ENCODE data around the gene SH3YL1. TPM values are rescaled to one million over a fixed set of nuclear protein-coding genes. Genes with fewer than 3 reads are reported as not detected.
A peak's percentile ranks its signal among the peaks of the same experiment; 100 is the strongest.

SH3YL1 gene
- total RNA-seq, 2 donors from 2014 or later = 31.6 to 37.8 TPM

DNA sequence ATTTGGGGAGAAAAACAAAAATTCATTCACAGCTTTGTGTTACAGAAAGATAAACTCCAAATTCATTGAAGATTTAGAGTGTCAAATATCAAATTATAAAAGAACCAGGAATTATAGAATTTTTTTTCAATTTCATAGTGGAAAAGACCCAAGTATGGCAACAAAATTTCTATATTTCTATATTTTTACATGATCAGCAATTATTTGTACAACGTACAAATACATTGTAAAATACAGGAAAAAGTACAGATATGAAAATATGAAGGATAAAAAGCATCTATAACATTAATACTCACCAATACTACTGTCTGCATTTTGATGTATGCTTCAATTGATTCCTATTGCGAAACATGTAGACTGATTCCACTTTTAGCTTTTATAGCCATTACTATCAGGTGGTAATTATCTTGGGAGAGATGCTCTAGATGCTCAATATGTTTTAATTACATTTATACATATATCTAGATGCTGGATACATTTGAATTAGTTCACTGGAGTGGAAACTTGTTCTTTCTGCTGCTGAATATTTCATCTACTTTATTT is 4.0 kb downstream of the SH3YL1 start:
- H3K36me3 Mint-ChIP-seq (ENCODE audit: insufficient read depth in 2 of 2) = peaks cover 11 to 19% of the 10 kb centered on the region in 2 donors
- H3K4me3 Mint-ChIP-seq = no peak overlapping the region
- no peaks in the 10 kb centered on the region for H3K27me3 Mint-ChIP-seq (ENCODE audit: low read depth)
- no peaks in the 10 kb centered on the region for H3K4me1 Mint-ChIP-seq (ENCODE audit: low read depth)
- peaks cover 0 to 10% of the 10 kb centered on the region in 2 donors for H3K9me3 Mint-ChIP-seq
- no peak for DNase-seq
- ATAC-seq (replicated peaks in 1 of 2) = no peak
- H3K27ac Mint-ChIP-seq = no peak overlapping the region

DNA sequence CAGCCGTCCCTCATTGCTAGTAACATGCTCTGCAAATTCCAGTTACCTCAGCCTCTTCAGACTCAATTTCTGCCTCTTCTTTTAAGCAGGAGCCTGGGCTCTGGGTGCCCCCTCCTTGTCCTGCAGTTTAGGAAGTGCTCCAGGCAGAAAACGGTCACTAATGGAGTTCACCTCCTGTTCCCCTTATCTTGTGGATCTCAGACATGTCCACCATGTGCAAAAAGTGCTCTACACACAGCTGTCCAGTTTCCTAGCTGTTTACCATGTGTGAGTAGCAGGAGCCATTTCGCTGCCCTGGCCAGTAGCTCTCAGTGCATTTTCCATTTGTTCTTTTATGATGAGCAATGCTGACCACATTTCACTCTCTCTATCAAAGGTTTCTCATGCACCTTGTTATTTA is 4.9 kb downstream of the SH3YL1 start:
- no peaks in the 10 kb centered on the region for H3K4me1 Mint-ChIP-seq (ENCODE audit: low read depth)
- H3K27me3 Mint-ChIP-seq (ENCODE audit: low read depth) = no peaks in the 10 kb centered on the region
- H3K9me3 Mint-ChIP-seq = peaks cover 0 to 10% of the 10 kb centered on the region in 2 donors
- ATAC-seq (replicated peaks in 1 of 2) (no peak), DNase-seq (no peak)
- H3K27ac Mint-ChIP-seq = no peak overlapping the region
- H3K4me3 Mint-ChIP-seq = no peak overlapping the region
- H3K36me3 Mint-ChIP-seq (ENCODE audit: insufficient read depth in 2 of 2) = peaks cover 9 to 18% of the 10 kb centered on the region in 2 donors

DNA sequence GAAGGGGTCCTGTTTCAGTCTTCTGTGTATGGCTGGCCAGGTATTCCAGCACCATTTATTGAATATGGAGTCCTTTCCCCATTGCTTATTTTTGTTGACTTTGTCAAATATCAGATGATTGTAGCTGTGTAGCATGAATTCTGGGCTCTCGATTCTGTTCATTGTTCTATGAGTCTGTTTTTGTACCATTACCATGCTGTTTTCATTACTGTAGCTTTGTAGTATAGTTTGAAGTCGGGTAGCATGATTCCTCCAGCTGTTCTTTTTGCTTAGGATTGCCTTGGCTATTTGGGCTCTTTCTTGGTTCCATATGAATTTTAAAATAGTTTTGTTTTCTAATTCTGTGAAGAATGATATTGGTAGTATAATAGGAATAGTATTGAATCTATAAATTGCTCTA is 6.0 kb downstream of the SH3YL1 start:
- peaks cover 0 to 10% of the 10 kb centered on the region in 2 donors for H3K9me3 Mint-ChIP-seq
- H3K4me1 Mint-ChIP-seq (ENCODE audit: low read depth) = no peaks in the 10 kb centered on the region
- peak overlapping the region; percentile 8 for H3K27ac Mint-ChIP-seq
- H3K4me3 Mint-ChIP-seq = no peak overlapping the region
- no peak for DNase-seq
- peaks cover 9 to 18% of the 10 kb centered on the region in 2 donors for H3K36me3 Mint-ChIP-seq (ENCODE audit: insufficient read depth in 2 of 2)
- no peak for ATAC-seq (replicated peaks in 1 of 2)
- no peaks in the 10 kb centered on the region for H3K27me3 Mint-ChIP-seq (ENCODE audit: low read depth)

DNA sequence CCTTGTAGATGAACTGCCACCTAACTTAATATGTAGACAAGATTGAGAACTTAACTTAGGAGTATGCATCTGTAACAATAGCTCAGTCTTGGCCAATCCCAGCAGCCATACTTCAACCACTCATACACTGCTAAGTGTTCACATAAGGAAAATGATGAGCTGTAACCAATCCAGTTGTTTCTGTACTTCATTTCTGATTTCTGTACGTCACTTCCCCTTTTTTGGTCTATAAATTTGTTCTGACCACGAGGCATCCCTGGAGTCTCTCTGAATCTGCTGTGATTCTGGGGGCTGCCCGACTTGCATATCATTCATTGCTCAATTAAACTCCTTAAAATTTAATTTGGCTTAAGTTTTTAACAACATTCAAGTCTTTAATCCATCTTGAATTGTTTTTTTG is 6.4 kb downstream of the SH3YL1 start:
- ATAC-seq (replicated peaks in 1 of 2) (no peak), DNase-seq (no peak)
- H3K4me3 Mint-ChIP-seq = no peak overlapping the region
- H3K27ac Mint-ChIP-seq = no peak overlapping the region
- H3K4me1 Mint-ChIP-seq (ENCODE audit: low read depth) = no peaks in the 10 kb centered on the region
- H3K36me3 Mint-ChIP-seq (ENCODE audit: insufficient read depth in 2 of 2) = peaks cover 9 to 18% of the 10 kb centered on the region in 2 donors
- peaks cover 0 to 10% of the 10 kb centered on the region in 2 donors for H3K9me3 Mint-ChIP-seq
- no peaks in the 10 kb centered on the region for H3K27me3 Mint-ChIP-seq (ENCODE audit: low read depth)

DNA sequence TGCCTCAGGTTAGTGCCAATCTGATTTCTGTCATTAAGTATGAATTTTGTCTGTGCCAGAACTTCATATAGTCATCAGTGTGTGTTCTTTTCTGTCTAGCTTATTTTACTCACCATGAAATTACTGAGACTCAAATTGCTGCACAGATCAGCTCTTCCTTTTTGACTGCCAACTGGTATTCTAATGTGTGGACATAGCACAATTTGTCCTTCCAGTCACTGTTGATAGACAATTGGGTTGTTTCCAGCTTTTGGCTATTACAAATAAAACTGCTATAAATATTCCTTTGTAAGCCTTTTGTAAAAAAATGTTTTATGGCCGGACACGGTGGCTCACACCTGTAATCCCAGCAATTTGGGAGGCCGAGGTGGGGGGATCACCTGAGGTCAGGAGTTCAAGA is 7.7 kb downstream of the SH3YL1 start:
- peaks cover 0 to 10% of the 10 kb centered on the region in 2 donors for H3K9me3 Mint-ChIP-seq
- H3K4me1 Mint-ChIP-seq (ENCODE audit: low read depth) = no peaks in the 10 kb centered on the region
- H3K27me3 Mint-ChIP-seq (ENCODE audit: low read depth) = no peaks in the 10 kb centered on the region
- no peak overlapping the region for H3K27ac Mint-ChIP-seq
- ATAC-seq (replicated peaks in 1 of 2) (no peak), DNase-seq (no peak)
- peaks cover 9 to 18% of the 10 kb centered on the region in 2 donors for H3K36me3 Mint-ChIP-seq (ENCODE audit: insufficient read depth in 2 of 2)
- H3K4me3 Mint-ChIP-seq = no peak overlapping the region

DNA sequence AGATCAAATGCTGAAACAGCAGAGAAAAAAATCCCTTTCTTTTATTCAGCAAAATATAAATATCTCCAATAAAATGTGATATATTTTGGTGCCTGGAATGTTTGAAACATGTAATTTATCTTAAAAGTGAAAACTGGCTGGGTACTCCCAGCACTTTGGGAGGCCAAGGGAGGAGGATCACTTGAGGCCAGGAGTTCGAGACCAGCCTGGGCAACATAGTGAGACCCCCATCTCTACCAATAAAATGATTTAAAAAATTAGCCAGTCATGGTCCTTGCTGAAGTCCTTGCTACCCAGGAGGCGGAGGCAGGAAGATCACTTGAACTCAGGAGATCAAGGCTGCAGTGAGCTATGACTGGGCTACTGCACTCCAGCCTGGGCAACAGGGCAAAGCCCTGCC is 8.6 kb downstream of the SH3YL1 start:
- ATAC-seq (replicated peaks in 1 of 2) (no peak), DNase-seq (no peak)
- peaks cover 9 to 17% of the 10 kb centered on the region in 2 donors for H3K36me3 Mint-ChIP-seq (ENCODE audit: insufficient read depth in 2 of 2)
- H3K9me3 Mint-ChIP-seq = peaks cover 0 to 10% of the 10 kb centered on the region in 2 donors
- H3K27me3 Mint-ChIP-seq (ENCODE audit: low read depth) = no peaks in the 10 kb centered on the region
- no peak overlapping the region for H3K27ac Mint-ChIP-seq
- no peak overlapping the region for H3K4me3 Mint-ChIP-seq
- no peaks in the 10 kb centered on the region for H3K4me1 Mint-ChIP-seq (ENCODE audit: low read depth)

DNA sequence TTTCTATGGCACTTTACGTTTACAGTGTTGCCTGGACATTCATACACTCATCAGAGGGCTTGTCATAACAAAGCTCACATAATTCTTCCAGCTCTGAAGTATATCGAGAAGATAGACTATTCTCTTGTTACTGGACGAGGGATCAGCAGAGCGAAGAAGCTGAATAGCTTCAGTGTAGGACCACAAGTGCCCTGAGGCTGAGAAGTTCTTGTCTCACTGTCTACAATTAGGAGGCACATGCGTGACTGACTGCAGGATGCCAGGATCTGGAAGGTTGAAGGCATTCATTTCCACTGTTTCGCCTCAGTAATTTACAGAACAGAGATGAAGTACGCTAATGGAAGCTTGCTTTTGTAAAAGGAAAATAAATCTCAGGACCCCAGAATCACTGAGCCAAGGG is 9.6 kb downstream of the SH3YL1 start:
- H3K9me3 Mint-ChIP-seq = peaks cover 0 to 10% of the 10 kb centered on the region in 2 donors
- ATAC-seq (replicated peaks in 1 of 2) (no peak), DNase-seq (no peak)
- H3K27ac Mint-ChIP-seq = no peak overlapping the region
- no peak overlapping the region for H3K4me3 Mint-ChIP-seq
- H3K4me1 Mint-ChIP-seq (ENCODE audit: low read depth) = no peaks in the 10 kb centered on the region
- no peaks in the 10 kb centered on the region for H3K27me3 Mint-ChIP-seq (ENCODE audit: low read depth)
- H3K36me3 Mint-ChIP-seq (ENCODE audit: insufficient read depth in 2 of 2) = peaks cover 13 to 14% of the 10 kb centered on the region in 2 donors

DNA sequence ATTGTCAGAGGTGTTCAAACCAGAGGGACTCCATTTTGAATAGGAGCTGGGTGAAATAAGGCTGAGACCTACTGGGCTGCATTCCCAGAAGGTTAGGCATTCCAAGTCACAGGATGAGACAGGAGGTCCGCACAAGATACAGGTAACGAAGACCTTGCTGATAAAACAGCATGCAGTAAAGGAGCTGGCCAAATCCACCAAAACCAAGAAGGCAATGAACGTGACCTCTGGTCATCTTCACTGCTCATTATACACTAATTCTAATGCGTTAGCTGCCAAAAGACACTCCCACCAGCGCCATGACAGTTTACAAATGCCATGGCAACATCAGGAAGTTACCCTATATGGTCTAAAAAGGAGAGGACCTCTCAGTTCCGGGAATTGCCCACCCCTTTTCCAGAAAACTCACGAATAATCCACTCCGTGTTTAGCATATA is 10.6 kb downstream of the SH3YL1 start:
- no peaks in the 10 kb centered on the region for H3K27me3 Mint-ChIP-seq (ENCODE audit: low read depth)
- DNase-seq (no peak), ATAC-seq (replicated peaks in 1 of 2) (no peak)
- H3K4me3 Mint-ChIP-seq = no peak overlapping the region
- peaks cover 0 to 1% of the 10 kb centered on the region in 2 donors for H3K9me3 Mint-ChIP-seq
- H3K27ac Mint-ChIP-seq = no peak overlapping the region
- peaks cover 5 to 6% of the 10 kb centered on the region in 2 donors for H3K36me3 Mint-ChIP-seq (ENCODE audit: insufficient read depth in 2 of 2)
- H3K4me1 Mint-ChIP-seq (ENCODE audit: low read depth) = no peaks in the 10 kb centered on the region

DNA sequence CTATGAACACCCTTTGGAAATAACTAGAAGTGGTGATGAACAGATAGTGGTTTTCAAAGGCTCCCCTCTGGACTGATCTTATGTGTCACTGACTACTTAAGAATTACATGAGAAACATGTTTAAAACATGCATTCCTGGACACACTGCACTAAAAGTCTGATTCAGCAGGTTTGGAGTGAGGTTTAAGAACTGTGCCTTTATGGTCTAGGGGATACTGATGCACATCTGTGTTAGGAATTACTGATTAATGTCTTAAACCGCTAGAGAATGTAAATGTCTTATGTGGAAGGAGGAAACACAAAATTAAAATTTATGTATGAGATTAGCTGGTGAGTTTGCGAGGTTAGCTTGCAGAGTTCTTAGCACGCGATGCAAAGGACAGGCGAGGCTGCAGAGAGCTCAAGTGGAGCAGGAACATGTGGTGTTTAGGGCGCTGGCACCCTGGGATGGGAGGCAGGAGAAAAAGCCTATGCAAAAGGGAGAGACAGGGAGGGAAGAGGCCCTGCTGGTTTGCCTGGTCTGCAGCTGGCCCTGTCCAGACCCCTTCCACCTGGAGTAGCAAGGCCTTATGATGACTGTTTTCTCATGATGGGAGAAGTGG is 11.7 kb downstream of the SH3YL1 start:
- ATAC-seq (replicated peaks in 1 of 2) (no peak), DNase-seq (no peak)
- H3K9me3 Mint-ChIP-seq = no peaks in the 10 kb centered on the region
- H3K36me3 Mint-ChIP-seq (ENCODE audit: insufficient read depth in 2 of 2) = peaks cover 2 to 5% of the 10 kb centered on the region in 2 donors
- H3K4me1 Mint-ChIP-seq (ENCODE audit: low read depth) = no peaks in the 10 kb centered on the region
- no peak overlapping the region for H3K4me3 Mint-ChIP-seq
- H3K27ac Mint-ChIP-seq = no peak overlapping the region
- no peaks in the 10 kb centered on the region for H3K27me3 Mint-ChIP-seq (ENCODE audit: low read depth)

DNA sequence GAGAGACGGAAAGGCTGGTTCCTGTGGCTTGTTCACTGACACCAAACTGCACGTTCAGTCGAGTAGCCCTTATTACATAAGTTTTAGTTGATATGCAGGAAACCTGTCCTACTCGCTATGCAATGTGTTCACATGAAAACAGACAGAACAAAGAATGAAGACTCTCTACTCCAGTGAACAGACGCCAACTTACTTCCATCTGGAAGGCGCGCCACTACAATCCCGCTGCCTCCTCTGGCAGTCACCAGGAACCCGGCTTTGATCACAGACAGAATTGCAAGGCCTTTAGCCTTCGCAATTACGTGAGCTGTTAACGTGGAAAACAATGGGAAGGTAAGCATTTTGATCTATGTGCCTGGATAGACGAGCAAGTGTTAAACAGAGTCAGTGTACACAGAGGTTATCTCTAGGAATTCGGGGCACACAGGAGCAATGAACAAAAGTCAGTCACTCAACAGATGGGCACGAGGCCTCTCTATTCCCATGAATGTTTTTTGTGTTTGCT is 14.2 kb downstream of the SH3YL1 start:
- no peaks in the 10 kb centered on the region for H3K27me3 Mint-ChIP-seq (ENCODE audit: low read depth)
- ATAC-seq (replicated peaks in 1 of 2) = no peak

DNA sequence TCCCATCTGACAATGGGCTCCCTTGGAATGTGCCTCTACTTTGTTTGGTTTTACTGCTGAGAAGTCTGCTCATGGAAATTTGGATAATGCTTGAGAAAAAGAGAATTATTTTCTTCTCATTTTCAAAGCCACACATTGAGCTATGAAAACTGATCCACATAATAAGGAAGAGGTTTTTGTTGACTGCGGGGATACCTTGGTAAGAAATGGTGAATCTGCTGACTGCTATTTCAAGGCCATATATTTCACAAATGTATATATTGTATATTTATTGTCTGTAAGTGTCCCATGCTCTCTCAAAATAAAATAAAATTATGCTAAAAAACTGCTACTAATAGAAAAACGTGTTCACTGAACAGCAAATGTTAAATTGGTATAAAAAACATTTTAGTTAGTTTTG is 15.1 kb downstream of the SH3YL1 start:
- DNase-seq (no peak), ATAC-seq (replicated peaks in 1 of 2) (no peak)
- H3K27me3 Mint-ChIP-seq (ENCODE audit: low read depth) = no peaks in the 10 kb centered on the region
- no peak overlapping the region for H3K4me3 Mint-ChIP-seq
- peaks cover 4% of the 10 kb centered on the region for H3K4me1 Mint-ChIP-seq (ENCODE audit: low read depth)
- peaks cover 2 to 5% of the 10 kb centered on the region in 2 donors for H3K36me3 Mint-ChIP-seq (ENCODE audit: insufficient read depth in 2 of 2)
- no peak overlapping the region for H3K27ac Mint-ChIP-seq
- no peaks in the 10 kb centered on the region for H3K9me3 Mint-ChIP-seq

More for the DNA sequence above, 14.2 kb downstream of the SH3YL1 start:
- DNase-seq = no peak
- Mint-ChIP-seq H3K9me3 (no peaks in the 10 kb centered on the region), H3K4me1 (ENCODE audit: low read depth) (peaks cover 4% of the 10 kb centered on the region), H3K4me3 (no peak overlapping the region), H3K27ac (no peak overlapping the region), H3K36me3 (ENCODE audit: insufficient read depth in 2 of 2) (peaks cover 2 to 5% of the 10 kb centered on the region in 2 donors)

DNA sequence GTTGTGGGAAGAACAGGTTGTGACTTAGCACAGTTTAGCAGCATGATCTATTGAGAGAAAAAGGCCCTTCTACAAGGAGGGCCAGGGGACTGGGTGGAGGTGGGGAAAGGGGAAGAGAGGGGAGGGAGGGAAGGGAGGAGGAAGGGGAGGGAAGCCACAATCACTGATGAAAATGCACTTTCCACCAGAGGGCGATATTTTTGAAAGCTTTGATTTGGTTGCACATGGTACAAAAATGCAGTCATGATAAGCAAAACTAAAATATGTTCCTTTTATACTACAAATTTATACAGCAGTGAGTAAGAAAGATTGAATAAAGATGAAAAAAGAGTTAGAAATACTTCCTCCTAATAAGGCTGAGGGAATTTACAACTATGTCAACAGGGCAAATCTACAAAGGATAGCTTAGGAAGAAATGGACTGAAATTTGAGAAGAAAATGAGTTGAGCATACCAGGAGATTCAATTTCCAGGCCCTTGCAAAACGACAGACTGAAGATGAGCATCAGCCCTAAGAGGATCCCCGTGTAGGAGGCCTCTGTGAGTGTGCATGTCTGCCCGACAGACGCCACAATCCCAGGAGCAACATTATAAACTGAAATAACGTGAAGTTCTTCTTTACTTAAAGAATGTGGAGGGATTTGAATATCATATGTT is 17.2 kb downstream of the SH3YL1 start:
- DNase-seq (peak; percentile 18 to 40), ATAC-seq (replicated peaks in 1 of 2) (no peak)
- peaks cover 7 to 12% of the 10 kb centered on the region in 2 donors for H3K36me3 Mint-ChIP-seq (ENCODE audit: insufficient read depth in 2 of 2)
- peaks cover 4% of the 10 kb centered on the region for H3K4me1 Mint-ChIP-seq (ENCODE audit: low read depth)
- peak overlapping the region; percentile 3 for H3K27ac Mint-ChIP-seq
- no peaks in the 10 kb centered on the region for H3K27me3 Mint-ChIP-seq (ENCODE audit: low read depth)
- no peaks in the 10 kb centered on the region for H3K9me3 Mint-ChIP-seq
- no peak overlapping the region for H3K4me3 Mint-ChIP-seq

DNA sequence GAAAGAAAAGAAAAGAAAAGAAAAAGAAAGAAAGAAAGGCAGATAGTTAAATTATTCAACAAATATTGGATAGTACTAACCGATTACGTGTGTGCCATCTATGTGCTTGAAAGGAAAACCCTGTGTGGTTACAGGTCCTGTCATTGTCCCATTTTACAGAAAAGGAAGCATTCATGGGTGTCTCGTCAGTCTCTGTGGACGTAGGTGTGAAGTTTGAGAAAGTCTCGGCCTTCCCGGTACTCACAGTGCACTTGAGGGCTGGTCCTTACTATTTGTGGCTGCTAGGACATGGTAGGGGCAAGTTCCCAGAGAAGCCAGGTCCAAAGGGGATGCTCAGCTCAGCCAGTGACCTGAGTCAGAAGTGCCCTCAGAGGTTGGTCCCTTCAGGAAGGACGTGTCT is 19.3 kb downstream of the SH3YL1 start:
- DNase-seq = no peak
- ATAC-seq (replicated peaks in 1 of 2) = no peak
- Mint-ChIP-seq H3K27ac (peak overlapping the region; percentile 24), H3K4me1 (ENCODE audit: low read depth) (peaks cover 4% of the 10 kb centered on the region), H3K4me3 (no peak overlapping the region), H3K36me3 (ENCODE audit: insufficient read depth in 2 of 2) (peaks cover 10 to 18% of the 10 kb centered on the region in 2 donors), H3K9me3 (no peaks in the 10 kb centered on the region), H3K27me3 (ENCODE audit: low read depth) (no peaks in the 10 kb centered on the region)
